22Rv1 (cell line): ENCODE results near the gene FIP1L1.

Experiments
- ZFX ChIP-seq: fragments of 450-650 bp; IDR thresholded peaks from 2 replicates; pipeline ENCODE4 v1.6.1; 2017; ENCODE audit warnings: antibody characterized with exemption, borderline replicate concordance
- TF ChIP-seq, protein P1 (sequence below): fragments of 450-650 bp; IDR thresholded peaks from 2 replicates; pipeline ENCODE4 v1.5.1; 2017; ENCODE audit warnings: mild to moderate bottlenecking

DNA sequence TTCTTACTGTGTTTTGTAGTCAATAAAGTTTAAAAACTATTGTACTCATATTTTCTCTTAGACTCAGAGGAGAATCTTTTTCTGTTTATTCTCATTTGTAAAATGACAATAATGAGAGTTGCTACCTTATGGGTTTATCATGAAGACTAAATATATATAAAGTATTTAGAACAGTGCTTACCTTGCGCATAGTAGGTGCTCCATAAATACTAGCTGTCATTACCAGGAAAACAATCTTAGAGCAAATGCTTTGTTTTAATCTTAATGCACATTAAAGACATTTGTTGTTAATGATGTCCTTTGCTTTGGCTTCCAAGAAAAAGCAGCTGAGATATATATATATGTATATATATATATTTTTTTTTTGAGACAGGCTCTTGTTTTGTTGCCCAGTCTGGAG lies 44.9 kb downstream of the FIP1L1 start:
- TF ChIP-seq, protein P1, sequence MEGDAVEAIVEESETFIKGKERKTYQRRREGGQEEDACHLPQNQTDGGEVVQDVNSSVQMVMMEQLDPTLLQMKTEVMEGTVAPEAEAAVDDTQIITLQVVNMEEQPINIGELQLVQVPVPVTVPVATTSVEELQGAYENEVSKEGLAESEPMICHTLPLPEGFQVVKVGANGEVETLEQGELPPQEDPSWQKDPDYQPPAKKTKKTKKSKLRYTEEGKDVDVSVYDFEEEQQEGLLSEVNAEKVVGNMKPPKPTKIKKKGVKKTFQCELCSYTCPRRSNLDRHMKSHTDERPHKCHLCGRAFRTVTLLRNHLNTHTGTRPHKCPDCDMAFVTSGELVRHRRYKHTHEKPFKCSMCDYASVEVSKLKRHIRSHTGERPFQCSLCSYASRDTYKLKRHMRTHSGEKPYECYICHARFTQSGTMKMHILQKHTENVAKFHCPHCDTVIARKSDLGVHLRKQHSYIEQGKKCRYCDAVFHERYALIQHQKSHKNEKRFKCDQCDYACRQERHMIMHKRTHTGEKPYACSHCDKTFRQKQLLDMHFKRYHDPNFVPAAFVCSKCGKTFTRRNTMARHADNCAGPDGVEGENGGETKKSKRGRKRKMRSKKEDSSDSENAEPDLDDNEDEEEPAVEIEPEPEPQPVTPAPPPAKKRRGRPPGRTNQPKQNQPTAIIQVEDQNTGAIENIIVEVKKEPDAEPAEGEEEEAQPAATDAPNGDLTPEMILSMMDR = no peak
- no peak for TF ChIP-seq ZFX
